ENCODE measurements around the gene KL.

Gene KL

DNA sequence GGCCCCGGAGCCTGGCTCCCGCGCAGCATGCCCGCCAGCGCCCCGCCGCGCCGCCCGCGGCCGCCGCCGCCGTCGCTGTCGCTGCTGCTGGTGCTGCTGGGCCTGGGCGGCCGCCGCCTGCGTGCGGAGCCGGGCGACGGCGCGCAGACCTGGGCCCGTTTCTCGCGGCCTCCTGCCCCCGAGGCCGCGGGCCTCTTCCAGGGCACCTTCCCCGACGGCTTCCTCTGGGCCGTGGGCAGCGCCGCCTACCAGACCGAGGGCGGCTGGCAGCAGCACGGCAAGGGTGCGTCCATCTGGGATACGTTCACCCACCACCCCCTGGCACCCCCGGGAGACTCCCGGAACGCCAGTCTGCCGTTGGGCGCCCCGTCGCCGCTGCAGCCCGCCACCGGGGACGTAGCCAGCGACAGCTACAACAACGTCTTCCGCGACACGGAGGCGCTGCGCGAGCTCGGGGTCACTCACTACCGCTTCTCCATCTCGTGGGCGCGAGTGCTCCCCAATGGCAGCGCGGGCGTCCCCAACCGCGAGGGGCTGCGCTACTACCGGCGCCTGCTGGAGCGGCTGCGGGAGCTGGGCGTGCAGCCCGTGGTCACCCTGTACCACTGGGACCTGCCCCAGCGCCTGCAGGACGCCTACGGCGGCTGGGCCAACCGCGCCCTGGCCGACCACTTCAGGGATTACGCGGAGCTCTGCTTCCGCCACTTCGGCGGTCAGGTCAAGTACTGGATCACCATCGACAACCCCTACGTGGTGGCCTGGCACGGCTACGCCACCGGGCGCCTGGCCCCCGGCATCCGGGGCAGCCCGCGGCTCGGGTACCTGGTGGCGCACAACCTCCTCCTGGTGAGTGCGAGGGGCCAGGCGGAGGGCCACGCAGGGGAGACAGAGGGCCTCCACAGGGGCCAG lies at the start of gene KL:
Gene KL, plus strand, starts transcription at position 10 of the 909 bp plus-strand sequence. Its CDS starts 18 bp downstream, at position 28.
- DNase-seq (ENCODE audit: low spot score): no peak

DNA sequence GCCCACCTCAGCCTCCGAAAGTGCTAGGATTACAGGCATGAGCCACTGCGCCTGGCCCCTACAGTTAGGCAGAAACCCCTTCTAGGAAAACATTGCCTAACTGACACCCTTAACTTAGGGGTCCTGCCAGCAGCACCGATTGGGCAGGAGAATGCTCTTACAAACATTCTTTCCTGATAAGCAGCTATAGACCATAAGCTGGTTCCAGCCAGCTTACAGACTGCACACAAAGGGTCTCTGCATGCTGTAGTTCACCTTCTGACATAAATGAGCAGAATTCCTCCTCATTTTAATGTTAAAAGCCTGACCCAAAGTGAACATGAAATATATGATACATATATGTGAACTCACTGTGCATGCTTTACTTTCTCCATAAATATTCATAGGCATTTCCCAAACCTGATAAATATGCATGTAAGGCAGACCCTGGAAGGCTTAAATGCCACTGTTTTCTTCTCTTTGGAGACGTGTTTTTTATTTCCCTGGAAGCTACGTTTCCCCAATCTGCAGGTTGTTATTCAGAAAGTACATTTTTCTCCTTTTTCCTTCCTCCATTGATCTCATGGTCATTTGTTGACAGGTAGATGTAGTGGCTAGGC lies 48.5 kb upstream of the KL start:
- DNase-seq (ENCODE audit: low spot score): no peak

DNA sequence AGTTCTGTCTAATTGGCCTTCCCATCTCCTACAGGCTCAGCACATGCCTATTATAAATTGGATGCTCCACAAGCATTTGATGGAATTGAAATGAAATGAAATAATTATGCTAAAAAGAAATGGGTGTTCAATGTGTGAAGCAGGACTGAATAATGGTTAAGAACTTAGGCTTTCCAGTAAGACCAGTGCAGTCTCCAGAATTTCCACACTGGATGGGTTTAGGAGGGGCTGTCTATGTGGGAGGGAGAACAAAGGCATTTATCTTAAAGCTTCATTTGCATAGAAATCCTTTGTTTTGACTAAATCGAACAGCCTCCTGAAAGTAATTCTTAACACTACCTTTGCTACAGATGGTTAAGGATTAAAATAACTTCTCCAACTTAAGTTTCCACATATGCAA lies 47.9 kb upstream of the KL start:
- DNase-seq (ENCODE audit: low spot score): no peak

DNA sequence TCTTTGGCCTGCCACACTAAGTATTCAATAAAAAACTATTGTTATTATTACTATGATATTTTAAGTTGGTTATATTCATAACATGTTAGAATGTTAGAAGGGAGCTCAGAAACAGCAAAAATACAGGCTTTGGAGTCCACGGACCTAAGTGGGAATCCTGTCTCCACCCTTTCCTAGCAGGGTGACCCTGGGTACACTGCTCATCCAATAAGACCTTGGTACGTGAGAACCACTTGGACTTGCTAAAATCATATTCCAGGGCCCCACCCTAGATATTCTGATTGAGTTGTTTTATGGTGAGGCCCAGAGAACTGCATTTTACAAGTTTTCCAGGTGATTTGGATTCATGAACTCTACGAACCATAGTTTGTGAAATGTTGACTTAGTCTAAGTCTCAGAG lies 47.4 kb upstream of the KL start:
- no peak for DNase-seq (ENCODE audit: low spot score)

DNA sequence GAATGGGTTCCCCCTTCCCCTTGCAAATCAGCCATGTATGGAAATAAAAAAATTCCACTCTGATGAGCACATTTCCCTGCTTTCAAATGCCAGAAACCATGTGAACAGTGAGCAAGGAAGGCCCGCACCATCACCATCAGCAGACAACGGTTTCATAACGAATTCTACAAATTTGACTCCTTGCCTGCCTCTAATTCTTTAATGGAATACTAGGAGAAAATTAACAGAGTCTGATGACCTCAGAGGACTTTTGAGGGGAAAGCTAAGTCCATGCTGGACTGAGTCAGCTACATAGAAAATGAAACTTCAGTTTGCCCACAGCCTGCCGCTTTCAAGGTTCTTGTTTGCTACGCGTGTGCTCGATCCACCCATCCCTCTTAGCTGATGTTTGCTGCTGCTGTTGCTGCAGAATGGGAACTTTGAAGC lies 46.7 kb upstream of the KL start:
- no peak for DNase-seq (ENCODE audit: low spot score)

DNA sequence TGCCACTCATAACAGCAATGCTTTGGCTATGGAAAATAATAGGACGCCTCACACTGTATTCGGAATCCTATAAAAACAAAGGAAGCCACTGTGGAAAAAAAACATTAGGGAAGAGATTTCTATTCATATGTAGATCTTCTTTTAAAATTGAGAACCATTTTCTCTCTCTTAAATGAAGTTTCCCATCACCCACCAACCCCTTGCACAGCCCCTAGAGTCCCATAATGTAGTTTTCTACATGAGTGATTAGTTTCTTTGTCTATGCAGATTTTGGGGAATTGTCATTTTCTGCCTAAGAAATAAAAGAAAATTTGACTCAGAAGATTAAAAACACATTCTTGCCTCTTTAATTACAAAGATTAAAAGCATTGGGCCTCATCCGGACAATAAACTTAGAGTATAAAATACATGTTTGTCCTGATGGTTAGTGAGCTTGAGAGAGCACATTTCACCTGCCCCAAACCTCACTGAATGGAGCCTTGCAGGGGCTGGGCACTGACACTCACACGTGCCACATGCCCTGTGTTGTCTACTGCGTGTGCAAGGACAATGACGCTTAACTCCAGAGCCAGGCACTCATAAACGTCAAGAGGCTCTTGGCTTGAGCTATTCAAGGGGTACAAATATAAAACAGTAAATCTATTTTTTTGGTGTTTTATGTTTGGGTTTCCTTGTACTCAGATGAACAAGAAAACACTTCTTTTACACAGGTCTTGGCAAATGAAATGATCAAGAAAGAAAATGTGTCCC lies 40.0 kb upstream of the KL start:
- no peak for DNase-seq (ENCODE audit: low spot score)

DNA sequence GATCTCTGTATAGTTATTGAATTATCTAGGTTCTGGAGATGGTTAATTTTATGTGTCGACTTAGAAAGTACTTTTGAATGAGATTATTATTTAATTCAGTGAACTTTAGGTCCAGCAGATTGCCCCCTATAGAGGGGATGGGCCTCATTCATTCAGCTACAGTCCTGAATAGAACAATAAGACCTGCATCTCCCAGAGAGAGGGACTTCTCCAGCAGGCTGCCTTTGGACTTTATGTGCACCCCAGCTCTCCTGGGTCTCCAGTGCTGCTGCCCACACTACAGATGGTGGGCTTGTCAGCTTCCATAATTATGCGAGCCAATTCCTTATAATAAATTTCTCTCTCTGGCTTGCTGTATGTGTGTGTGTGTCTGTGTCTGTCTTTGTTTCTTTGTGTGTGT lies 39.3 kb upstream of the KL start:
- DNase-seq (ENCODE audit: low spot score): no peak

DNA sequence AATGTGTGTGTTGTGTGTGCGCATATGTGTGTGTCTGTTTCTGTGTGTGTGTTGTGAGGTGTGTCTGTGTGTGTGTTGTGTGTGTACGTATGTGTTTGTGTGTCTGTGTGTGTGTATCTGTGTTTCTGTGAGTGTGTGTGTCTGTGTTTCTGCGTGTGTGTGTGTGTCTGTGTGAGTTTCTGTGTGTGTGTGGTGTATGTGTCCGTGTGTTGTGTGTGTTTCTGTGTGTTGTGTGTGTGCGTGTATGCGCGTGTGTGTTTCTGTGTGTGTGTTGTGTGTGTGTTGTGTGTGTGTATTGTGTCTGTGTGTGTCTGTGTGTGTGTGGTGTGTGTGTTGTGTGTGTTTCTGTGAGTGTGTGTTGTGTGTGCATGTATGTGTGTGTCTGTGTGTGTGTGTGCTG lies 38.9 kb upstream of the KL start:
- no peak for DNase-seq (ENCODE audit: low spot score)

DNA sequence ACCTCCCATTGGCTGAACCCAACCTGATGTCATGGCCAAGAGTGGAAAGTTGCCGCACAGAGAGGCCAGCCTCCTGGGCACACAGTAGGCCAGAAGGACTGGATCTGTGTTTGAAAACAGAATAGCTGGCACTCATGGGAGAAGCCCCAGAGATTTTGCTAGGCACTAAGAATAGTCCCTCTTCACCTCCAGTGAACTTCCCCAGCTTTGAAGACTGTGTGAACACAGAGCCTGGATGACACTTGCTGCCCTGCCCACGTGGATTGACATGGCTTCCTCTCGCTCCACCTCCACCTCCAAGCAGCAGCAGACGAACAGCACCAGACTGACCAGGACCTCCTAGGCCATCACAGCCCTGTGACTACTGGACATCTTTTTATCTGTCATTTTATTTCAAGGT lies 37.9 kb upstream of the KL start:
- no peak for DNase-seq (ENCODE audit: low spot score)

DNA sequence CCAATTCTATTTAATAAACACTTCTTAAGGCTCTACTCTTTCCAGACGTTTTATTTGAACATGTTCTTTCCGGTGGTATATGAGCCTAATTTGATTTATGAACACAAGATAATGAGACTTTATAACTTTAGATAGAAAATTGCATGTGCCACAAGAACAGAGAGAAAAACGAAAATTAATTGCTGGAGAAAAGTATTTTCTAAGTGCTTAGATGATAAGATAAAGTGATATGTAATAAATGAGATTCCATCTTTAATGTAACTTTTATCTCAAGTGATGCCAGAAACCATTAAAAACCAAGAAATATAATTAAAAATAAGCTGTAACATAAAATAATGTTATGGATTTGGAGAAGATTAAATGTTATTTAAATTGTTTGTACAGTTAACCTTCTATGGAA lies 33.2 kb upstream of the KL start:
- no peak for DNase-seq (ENCODE audit: low spot score)

DNA sequence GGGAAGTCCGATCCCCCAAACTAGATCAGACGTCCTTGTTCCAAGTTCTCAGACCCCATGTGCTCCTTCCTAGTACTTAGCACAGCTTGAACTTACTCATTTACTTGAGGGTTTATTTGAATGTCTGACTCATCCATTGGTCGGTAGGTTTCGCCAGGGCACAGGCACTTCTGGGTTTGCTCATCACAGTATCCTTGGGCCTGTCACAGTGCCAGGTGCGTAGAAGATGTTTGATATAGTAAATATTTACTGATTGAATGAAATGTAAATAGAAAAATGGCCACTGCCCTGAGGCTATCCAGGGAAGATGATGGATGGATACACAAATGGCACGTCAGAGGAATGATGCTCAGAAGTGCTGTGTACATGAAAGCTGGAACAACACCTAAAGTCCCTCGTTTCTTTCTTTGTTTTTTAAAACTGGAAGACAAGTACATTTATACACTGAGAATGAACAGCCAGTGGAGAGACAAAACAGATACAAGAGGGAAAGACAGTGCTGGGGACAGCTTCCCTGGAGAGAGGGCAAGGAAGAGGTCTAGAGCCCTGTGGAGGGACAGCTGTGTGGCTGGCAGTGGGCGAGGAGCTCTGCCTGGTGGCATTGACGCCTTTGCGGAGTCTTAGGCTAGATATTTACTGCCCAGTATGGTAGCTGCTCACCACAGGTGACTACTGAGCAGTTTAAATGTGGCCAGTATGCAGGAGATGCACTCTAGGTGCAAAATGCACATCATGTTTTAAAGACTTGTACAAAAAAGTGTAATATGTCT lies 31.2 kb upstream of the KL start:
- no peak for DNase-seq (ENCODE audit: low spot score)

DNA sequence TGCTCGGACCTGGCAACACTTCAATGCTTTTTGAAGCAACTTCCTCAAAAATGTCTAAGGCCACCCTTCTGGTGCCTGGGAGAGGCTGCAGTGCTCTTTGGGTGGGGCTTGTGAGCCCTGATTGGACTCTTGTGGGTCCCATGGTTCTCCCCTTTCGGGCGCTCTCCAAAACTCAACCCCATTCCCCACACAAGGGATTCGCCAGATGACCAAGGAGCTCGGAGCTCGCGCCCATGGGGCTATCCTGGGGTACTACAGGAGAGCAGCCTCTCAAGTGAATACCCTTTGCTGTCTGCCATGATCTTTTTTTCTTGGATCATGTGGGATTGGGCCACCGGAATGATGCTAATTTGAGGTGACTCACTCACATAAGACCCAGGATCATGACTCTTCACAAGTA lies 29.7 kb upstream of the KL start:
- no peak for DNase-seq (ENCODE audit: low spot score)

DNA sequence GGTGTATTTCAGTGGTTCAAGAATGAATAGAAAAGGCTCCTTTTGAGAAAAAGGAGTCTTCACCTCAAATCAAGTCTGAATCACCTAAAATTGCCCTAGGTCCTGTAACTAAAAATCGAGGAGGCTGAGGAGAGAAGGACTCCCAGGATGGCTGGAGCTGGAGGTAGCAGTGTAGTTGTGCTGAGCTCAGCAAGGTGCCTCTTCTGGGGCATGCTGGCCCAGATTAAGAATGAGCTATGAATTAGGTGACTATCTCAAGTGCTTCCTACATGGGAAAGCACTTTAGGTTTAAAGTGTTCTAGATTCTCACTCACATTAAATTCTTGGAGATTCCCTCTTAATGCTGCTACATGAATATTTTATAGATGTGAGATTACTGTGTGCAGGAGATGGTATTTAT lies 28.8 kb upstream of the KL start:
- no peak for DNase-seq (ENCODE audit: low spot score)

DNA sequence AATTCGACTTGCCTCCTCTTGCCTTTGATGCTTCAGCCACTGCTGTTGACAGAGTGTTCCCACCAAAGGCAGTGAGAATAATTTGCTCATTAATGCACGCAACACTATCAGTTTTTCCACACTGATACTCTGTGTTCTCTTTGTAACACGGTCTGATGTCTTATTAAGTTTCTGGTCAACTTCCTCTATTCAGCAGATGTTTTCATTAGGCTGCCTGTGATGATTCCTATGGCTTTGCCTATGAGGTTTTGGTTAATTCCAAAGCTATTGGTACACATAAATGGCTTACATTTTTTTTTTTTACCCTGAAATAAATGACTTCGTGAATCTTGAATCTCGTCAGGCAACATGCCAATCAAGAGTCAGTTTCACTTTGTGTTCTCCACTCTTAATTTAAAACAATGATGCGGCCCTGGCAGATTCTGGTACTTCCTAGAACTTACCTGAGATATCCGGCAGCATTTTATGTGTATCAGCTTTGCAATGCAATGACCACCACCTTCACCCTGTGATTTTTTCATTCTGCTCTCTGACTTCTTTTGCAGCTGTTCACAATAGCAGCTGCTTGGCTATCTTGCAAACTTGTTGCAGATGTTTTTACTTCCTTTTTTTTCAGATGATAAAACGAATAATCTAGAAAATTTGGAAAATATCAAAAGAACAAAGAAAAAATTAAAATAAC lies 27.5 kb upstream of the KL start:
- DNase-seq (ENCODE audit: low spot score): no peak

DNA sequence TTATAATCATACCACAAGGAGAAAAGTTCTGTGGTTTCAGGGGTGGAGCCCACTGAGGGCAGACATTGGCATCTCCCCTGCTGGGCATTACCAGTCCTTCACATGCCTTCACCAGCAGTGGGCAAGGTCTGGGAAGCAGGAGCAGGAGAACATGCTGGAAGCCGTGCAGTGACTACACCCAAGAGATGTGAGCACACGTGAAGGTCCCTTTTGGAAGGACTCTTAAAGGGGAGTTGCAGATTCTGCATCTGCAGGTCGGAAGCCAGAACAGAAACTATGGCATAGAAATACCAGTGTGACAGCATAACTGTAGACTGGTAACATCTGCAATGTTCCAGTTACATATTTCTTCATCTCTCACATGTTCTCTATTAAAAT lies 26.9 kb upstream of the KL start:
- no peak for DNase-seq (ENCODE audit: low spot score)

DNA sequence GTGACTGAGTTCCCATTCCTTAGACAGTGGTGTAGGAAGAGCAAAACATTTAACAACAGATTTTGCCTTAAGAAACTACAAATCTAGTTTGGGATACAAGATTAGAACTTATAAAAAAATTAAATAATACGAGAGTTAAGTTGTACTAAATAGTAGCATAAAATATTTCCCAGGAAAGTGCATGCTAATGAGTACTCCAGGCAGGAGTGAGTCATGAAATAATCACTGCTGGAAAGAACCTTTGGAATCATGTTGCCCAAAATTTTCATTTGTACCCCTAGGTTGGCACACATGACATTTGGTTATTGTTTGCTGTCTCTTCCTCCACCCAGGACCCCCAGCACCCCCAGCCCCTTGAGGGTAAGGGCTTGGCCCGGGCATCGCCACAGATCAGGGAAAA lies 26.3 kb upstream of the KL start:
- no peak for DNase-seq (ENCODE audit: low spot score)

DNA sequence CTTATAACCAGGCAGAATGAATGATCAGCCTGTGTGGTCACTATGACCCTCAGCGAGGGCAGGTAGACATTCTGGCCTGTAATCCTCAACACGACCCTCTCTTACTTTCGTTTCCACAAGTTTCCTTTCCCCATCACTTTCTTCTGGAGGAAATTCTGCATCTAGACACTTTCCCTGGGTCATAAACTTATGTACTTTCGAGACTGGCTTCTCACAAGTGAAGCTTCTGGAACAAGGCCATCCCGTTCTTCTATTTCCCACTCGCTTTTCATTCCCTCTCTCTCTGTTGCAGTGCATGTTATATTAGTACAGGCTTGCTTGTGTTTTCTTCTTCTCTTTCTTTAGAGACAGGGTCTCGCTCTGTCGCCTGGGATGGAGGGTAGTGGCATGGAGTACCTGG lies 23.1 kb upstream of the KL start:
- no peak for DNase-seq (ENCODE audit: low spot score)

DNA sequence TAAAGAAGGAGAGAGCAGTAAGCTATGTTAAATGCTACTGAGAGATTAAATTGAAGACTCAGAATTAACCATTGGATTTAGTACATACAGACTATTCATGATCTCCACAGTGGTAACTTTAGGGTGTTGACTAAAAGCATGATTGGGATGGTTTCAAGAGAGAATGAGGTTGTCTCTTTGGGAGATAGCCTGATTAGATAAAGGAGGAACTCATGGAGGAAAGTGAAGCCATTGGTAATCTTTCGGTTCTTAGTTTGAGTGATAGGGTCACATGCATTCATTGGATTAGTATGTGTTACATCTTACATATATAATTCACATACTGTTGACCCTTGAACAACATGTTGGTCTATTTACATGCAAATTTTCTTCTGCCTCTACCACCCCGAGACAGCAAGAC lies 18.8 kb upstream of the KL start:
- no peak for DNase-seq (ENCODE audit: low spot score)

DNA sequence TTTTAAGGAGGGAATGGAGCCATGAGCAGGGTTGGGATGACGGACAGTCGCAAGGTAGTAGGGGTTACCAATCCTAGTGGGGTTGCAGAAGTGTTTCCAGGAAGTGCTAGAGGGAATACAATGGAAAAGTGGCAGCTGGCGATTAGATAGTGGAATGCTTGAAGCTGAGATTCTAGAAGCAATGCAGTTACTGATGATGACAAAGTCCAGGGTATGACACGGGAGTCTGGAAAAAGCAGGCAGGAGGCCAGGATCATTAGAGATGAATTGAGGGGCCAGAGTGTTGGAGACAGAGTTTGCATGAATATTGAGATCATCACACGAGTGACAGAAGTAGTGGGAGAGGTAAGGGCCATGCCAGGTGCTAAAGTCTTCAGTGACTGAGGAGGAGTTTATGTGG lies 17.3 kb upstream of the KL start:
- DNase-seq (ENCODE audit: low spot score): no peak

DNA sequence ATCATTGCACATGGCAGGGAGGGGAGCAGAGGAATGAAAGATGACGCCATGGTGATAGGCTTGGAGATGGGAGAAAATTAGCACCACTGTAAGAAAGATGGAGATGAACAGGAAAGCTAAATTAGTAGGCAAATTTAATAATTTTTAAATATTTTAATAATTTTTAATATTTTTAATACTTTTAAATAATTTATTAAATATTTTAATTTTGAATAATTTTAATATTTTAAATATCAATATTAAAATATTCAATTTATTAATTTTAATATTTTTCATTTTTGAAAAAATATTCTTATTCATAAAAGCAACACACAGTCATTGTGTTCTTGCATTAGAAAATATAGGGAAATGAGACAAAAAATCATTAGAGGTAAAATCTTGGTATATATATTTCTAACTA lies 15.9 kb upstream of the KL start:
- no peak for DNase-seq (ENCODE audit: low spot score)

DNA sequence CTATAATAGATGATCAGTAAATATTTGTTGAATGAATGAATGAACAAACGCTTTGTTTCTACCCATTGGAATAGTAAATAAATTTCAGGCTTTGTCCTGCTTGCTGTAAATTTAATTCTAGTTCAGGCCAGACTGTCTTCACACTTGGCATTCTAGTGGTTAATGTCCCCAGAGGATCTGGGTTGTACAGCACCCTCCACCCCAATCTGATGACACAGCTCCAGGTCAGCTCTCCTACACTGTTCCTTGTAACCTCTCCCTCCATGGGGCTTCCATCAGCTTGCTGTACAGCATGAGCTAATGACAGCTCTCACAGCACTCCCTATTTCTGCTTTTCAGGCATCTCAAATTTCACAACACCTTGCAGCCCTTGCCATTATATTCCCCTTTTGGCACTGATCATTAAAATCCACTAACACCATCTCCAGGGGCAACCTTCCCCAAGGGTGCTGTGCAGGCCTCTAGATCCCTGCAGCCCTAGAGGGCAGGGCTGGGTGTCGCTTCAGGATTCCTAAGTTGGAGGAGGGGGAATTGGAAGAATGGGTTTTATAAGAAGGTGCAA lies 12.7 kb upstream of the KL start:
- DNase-seq (ENCODE audit: low spot score): no peak
